GM18507 (cell line): ENCODE measurements around the gene NFIB.

Experiments used
- DNase-seq: peaks from one replicate; pipeline ENCODE4 v3.0.0; 2011; ENCODE audit warnings: low read depth; ENCODE audit not compliant: insufficient read length; ENCODE audit errors: extremely low spot score
- FAIRE-seq: peaks from 2 replicates; lab custom pipeline; 2011; peaks lifted over from hg19 to GRCh38; lab: Jason Lieb, UNC

NFIB gene

DNA sequence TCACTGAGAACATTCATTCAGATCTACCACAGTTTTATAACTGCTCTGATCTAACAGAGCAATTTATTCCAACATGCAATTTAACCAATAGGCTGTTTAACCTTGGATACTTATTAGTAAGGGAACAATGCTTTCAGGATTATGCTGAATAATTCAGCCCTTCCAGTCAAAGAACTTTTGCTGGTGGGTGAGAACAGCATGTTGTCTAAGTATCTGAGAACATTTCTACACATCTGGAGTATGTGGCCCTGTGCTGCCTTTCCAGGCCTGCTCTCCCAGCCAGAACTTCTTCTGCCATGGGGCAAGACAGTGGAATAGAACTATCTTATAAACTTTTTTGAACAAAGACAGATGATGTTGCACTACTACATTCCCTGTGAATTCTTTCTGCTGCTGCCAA, 55.8 kb downstream of the NFIB start:
- no peak for DNase-seq
- FAIRE-seq = no peak

DNA sequence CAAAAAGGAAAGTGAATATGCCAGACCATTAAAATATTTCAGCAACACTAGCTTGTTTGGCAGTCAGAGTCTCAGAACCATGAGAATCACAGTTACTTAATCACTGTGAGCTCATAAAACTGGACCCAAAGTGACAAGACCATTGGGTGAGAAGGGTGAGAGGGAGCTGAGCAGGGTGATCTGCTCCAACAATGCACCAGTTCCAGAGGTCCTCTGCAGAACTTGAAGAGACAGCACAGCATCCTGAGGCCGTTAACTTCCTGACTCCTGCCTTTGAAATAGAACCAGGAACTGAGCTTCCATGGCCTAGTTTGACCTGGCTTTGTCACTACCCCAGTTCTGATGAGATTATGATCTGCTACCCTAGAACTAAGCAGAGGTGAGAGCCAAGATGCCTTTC, 57.4 kb downstream of the NFIB start:
- FAIRE-seq = no peak
- DNase-seq = no peak

DNA sequence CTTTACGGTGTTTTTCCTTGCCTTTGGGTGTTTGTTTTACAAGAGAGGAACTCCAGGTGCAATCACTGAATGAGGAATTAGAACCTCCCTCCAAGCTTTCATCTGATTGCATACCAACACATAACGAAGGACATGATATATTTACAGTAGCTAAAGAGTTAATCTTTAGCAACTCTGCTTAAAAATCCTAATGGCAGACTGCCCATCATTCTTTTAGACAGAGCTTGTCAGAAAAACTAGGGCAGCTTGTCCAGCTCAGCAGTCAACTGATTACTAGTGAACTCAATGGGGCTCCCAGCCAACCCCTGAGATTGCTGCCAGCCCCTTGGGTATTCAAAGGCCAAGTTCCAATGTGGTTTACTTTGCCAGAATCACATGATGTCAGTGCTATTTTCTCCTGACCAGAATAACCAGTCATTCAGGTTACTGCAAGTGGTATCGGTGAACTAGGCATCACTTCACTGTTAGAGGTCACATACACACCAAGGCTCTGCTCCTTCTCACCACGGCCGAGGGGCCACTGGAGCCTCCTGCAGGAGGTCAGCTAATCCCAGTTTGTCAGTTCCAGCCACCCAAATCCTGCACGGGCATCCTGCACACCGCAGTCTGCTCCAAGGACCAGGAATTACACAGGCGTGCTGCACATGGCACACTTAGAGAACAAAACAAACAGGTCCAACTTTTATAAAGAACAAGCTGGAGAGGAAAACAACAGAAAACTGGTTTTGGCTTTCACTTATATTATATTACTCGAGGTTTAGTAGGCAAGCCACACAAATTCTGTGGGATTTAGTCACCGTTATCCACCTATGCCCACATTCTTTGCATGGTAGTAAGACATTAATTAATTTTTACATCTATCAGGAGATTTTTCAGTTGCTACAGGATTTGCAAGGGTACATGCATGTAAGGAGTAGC, 62.5 kb downstream of the NFIB start:
- no peak for FAIRE-seq
- DNase-seq = no peak

DNA sequence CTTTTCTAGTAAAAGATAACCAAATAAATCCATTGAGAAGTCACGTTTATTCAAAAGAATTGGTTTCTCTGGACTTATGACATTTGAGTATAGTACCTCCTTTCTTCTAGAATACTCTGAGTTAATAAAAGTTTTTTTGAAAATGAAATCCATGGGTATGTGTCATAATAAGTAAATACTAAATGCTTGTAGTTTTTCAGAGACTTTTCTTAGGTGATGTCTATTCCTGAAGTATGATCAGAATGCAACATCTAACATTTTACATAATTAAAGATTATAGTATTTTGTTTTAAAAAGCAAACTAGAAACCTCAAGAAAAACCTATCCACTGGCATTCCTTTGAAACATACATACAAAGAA, 63.2 kb downstream of the NFIB start:
- FAIRE-seq = no peak

DNA sequence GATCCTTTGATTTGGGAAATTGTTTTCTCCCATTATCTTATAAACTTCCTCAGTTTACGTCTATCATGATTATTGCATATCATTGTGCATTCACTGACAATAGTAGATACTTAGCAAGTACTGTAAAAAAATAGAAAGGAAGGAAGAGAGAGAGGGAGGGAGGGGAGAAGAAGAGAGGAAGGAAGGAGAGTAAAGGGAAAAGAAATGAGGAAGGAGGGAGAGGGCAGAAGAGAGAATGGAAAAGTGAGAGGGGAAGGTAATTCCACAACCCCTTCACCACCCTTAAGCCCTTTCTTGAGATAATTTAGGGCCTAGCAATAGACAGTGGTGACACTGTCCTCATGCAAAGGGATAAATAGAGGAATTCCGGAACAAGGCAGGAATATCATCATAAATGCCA, 64.4 kb downstream of the NFIB start:
- FAIRE-seq = no peak

More for the DNA sequence above, 63.2 kb downstream of the NFIB start:
- no peak for DNase-seq

DNA sequence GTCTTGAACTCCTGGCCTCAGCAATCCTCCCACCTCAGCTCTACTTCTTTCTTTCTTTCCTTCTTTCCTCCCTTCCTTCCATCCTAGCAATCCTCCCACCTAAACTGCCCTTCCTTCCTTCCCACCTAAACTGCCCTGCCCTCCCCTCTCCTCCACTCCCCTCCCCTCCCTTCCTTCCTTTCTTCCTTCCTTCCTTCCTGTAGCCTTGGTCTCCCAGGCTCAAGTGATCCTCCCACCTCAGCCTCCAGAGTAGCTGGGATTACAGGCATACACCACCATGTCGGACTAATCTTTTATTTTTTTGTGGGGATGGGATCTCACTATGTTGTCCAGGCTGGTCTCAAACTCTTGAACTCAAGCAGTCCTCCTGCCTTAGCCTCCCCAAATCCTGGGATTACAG, 65.8 kb downstream of the NFIB start:
- no peak for DNase-seq
- FAIRE-seq = no peak

More for the DNA sequence above, 64.4 kb downstream of the NFIB start:
- no peak for DNase-seq

DNA sequence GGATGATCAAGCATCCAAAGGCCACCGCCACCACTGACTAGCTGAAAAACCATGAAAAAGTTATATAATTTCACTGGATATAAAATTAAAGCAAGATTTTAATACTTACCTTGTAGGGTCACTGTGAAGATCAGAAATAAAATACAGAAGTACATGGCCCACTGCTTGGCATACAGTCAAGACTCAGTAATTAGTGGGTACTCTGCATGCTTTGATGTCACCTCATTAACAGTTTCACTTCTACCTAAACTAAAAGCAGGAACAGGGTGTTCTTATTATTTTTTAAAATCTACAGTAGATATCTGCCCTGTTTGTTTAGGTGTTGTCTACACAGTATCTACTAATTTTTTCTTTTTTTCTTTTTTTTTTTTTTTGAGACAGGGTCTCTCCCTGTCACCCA, 66.4 kb downstream of the NFIB start:
- no peak for DNase-seq
- peak; percentile 56 for FAIRE-seq

DNA sequence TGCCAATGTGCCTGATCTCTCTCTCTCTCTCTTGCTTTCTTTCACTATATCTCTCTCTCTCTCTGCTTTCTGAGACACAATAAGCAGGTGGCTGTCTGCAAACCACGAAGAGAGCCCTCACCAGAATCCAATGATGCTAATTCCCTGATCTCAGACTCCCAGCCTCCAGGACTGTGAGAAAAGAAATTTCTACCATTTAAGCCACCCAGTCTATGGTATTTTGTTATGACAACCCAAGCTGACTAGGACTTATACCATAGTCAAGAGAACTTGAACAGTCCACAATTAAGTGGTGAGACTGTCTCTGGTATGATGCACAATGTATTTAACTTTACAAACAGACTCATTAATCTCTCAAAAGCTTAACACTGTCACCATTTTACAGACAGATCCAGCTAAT, 67.0 kb downstream of the NFIB start:
- DNase-seq (no peak), FAIRE-seq (no peak)

DNA sequence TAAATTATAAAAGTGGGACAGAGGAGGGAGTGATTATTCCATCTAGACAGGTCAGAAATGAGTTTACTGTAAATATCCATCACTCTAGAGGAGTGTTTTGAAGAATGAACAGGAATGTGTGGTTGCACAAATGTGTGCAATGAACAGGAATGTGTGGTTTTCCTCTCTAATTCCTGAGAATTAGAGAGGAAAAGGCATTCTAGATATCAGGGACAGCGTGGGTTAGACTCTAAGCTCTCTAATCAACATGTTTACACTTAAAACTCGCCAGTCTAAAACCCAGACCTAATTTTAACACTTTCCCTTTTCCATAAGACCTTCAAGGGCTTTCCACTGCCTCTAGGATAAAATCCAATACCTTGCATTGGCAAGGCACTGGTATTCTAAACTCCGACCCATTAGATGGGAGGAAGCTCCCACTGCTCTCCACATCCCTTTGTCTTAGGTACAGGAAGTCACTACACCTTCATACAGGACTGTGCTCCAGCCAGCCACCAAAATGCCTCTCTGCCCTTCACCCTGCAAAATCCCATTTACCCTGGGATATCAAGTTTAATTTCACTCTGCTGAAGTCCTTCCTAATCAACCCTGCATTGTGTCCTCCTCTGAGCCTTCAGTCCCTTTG, 67.9 kb downstream of the NFIB start:
- no peak for DNase-seq

DNA sequence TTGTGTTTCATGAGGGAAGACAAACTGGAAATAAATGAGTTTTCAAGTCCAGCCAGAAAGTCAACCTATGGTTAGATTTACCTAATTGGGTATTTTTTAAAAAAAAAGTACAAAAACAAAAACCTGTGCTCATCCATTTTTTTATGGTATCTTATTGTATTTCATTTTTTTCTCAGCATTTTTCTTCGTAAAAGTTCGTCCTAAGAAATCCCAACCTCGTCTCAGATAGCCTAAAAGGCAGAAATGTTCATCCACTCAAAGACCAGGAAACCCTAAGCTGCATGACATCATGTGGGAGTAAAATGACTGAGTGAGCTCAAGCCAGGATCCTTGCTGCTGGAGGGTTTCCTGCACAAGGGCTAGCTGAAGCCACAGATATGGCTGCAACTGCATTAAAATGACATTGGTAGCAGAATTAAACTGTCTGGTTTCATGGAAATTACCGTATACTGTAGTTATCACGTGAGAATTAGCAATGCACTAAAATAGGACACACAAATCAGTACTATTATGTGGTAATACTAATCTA, 70.4 kb downstream of the NFIB start:
- DNase-seq (no peak), FAIRE-seq (no peak)

More for the DNA sequence above, 67.9 kb downstream of the NFIB start:
- FAIRE-seq = no peak

DNA sequence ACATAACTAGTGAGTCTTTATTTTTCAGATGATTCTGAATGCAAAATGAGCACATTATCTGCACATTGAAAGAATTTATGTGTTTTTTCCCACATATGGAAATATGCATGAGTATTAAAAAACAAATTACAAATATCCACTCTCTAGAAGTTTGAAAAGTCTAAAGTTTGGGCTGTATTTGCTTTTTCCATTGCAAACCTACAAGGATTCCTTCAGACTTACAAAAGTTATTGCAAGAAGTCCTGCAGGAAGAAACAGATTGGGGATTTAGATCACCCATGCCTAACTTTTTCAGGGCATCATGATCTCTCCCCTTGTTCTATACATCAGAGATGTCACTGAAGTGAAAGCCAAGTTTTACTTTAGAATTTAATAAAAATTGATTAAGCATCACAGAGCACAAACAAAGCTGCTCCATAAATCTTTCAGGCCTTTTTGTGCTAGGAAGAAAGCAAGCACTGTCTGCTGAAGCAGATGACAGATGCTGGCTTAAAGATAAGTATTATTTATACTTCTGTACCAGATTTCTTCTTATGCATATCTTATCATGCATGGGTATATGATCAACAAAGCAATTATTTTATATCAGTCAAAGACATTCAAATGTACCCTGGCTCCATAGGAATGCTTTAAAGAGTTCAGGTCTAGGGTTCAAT, 71.7 kb downstream of the NFIB start:
- no peak for DNase-seq
- FAIRE-seq = no peak

DNA sequence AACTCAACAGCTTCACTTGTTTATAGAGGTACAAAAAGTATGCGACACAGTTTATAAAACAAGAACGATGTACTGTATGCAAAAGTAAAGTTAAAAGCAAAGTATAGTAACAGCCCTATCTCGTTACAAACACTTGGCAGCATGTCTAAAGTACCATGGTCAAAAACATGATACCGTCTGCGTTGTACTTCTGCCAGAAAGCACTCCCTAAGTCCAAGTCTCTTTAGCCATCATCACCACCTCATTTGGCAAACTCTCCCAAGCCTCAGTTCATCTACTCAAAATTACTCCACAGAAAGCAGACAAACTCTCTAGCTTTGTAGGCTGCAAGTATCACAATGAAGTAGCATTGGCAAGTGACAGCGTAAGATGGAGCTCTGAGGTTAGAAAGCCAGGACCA, 73.4 kb downstream of the NFIB start:
- DNase-seq = no peak
- no peak for FAIRE-seq

DNA sequence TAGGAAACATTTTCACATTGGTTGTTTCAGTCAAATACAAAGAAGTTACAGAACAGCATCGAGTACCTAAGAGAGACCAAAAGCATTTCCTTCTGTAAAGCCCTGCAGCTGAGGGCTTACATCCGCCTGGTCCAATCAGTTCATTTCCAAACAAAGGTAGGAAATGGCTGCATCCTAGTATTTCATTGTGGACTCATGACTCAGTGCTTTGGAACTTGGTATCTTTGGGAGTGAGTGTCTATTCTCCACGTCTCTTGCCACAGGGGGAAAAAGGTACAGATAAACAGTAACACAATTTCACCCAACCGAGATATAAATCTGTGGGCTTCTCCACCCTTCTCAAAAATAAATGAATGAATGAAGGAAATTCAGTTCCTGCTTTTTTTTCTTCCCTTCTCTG, 75.4 kb downstream of the NFIB start:
- DNase-seq (no peak), FAIRE-seq (no peak)

DNA sequence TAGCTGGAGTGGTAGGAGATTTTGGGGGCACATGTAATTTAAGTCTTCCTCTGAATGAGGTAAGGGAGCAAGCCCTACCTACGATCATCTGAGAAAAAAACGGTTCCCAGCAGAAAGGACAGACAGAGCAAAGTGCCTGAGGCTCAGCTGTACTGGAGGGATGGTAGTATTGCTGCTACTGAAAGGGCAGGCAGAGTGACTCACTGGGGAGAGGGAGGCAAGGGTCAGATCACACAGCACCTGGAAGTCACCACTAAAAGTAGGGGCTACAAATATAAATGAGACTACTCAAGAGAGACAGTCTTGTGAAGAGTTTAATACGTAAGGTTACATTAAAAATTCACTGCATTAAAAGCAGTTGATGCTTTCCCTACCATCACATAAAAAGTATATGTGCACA, 75.9 kb downstream of the NFIB start:
- FAIRE-seq = no peak

DNA sequence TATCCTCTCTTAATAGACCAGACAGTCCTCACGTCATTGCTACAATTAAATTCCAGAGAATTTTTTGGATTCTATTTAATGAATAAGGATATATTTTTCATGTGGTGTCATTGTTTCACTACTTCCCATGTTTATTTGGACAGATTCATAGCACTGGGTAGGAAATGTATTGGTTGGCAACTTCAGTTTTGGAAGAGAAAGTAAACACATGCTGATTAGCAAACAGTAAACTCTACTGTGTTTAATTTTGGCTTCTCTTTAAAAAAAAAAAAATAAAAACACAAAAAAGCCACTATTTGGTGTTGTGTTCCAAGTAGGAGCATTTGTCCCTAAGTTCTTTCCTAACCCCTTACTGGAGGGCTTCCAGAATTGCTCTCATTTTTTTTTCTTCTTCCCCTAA, 77.3 kb downstream of the NFIB start:
- no peak for DNase-seq
- no peak for FAIRE-seq

More for the DNA sequence above, 75.9 kb downstream of the NFIB start:
- no peak for DNase-seq

DNA sequence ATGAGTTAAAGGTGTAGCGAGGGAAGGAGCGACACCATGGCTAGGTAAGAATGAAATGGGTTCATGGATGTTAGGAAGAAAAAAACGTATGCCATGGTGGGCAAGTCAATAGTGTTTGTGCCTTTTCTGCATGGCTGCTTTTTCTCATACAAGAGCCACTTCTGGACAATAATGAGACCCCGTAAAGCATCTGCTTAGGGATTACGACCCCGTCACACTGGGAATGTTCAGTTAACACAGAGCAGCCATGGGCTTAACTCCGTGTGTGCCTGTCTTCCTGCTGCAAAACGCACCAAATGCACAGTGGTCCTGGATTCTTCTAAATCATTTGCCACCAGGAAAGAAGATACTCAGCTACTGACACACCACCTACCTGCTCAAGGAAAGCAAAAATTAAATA, 81.8 kb downstream of the NFIB start:
- DNase-seq = no peak

DNA sequence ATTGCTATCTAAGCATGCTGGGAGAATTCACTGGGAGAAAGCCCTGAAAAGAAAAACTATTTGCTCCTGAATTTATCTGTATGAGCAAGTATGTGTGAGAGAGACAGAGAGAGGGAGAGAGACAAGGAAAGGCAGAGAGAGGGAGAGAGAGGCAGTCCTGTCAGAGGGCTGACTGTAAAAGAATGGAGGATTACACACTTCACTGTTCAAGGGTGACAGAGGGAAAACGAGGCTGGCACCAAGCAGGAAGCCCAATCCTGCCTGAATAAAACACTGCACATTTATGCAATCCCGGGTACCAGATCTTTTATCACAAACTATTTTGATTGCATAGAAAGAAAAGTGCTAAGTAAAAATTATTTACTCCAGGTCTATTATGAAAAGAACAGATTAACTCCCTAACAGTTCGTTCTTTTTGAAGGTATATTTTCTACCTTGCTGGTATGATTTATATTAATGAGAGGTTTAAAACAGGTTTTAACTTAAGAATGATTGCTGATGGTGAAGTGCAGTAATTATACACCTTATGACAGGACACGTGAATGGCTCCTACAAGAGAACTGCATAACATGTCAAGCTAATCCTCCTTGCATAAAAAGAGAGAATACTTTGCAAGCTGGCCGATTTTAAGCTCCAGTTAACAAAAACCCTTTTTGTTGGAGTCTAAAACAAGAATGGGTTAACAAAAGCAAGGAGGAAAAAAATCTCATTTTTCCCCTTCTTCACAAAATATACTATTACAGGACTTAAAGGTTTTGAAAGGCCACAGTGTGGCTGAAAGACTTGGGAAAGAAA, 82.5 kb downstream of the NFIB start:
- no peak for FAIRE-seq
- no peak for DNase-seq

More for the DNA sequence above, 81.8 kb downstream of the NFIB start:
- FAIRE-seq = no peak

DNA sequence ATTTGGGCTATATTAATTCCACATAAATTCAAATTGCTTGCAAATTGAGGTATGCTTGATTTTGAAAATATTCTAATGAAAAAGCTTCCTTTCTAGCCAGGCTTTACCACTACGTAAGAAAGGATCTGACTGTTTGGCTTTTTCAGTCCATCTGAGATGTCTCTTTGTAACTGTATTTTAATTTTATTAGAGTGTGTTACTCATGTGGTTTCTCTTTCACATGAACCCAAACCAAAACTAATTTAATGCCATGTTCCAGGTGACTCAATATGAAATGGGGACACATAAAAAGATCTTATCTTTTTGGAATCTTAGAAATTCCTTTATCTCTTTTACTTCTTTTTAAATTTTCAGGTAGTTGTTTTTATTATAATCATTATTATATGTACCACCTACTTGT, 85.3 kb downstream of the NFIB start:
- FAIRE-seq = no peak
- DNase-seq = no peak

DNA sequence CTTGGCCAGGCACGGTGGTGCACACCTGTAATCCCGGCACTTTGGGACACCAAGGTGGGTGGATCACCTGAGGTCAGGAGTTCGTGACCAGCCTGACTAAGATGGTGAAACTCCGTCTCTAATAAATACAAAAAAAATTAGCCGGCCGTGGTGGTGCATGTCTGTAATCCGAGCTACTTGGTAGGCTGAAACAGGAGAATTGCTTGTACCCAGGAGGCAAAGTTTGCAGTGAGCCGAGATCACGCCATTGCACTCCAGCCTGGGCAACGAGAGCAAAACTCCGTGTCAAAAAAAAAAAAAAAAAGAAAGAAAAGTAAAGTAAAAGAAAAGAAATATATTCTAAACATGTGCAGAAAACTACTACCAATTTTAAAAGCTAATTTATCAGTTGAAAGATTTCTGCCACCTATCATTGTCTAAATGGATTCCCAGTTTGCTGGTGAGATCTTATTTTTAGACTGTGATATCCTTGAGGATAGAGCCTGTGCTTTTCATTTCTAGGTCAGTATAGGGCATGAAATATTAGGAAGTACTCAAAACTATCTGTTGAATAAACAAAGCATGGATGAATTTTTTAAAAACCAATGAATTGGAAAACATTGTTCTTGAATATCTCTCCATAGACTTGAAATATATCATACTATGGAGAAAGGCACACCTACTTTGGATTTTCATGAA, 86.9 kb downstream of the NFIB start:
- FAIRE-seq (no peak), DNase-seq (no peak)
